Coronary artery (tissue), 2 donors: ENCODE data around the gene SULF2.

Source experiments
- DNase-seq: peaks from one replicate; pipeline ENCODE4 v3.0.0-alpha.2; 2017; ENCODE audit warnings: low spot score
- H3K27ac ChIP-seq, 2 donors: fragments of 200-600 bp; sonication (generic); one replicate each; pipeline ENCODE4 v1.5.1; 2016 to 2019
- H3K4me3 ChIP-seq: fragments of 200-600 bp; sonication (generic); 2 replicates; pipeline ENCODE4 v1.5.1; 2016; ENCODE audit warnings: mild to moderate bottlenecking, moderate library complexity
- CTCF ChIP-seq: fragments of 200-600 bp; sonication (generic); IDR thresholded peaks from one replicate; pipeline ENCODE4 v1.5.1; 2019; ENCODE audit warnings: antibody characterized with exemption

Gene SULF2

GRCh38 chr20:47733892-47734291, 51.4 kb downstream of the SULF2 start:
- no peak overlapping the region for H3K27ac ChIP-seq
- no peak for TF ChIP-seq CTCF

GRCh38 chr20:47730744-47731143, 54.5 kb downstream of the SULF2 start:
- H3K4me3 ChIP-seq, result no peak overlapping the region
- TF ChIP-seq CTCF, result no peak
- no peak for DNase-seq
- H3K27ac ChIP-seq, result no peak overlapping the region

More at GRCh38 chr20:47733892-47734291, 51.4 kb downstream of the SULF2 start:
- H3K4me3 ChIP-seq, result no peak overlapping the region
- no peak for DNase-seq

GRCh38 chr20:47729472-47729871, 55.8 kb downstream of the SULF2 start:
- no peak for DNase-seq

GRCh38 chr20:47727909-47728361, 57.3 kb downstream of the SULF2 start:
- DNase-seq, result no peak
- Histone ChIP-seq H3K27ac (no peak overlapping the region), H3K4me3 (no peak overlapping the region)
- TF ChIP-seq CTCF, result no peak

More at GRCh38 chr20:47729472-47729871, 55.8 kb downstream of the SULF2 start:
- no peak for TF ChIP-seq CTCF
- H3K4me3 ChIP-seq, result no peak overlapping the region
- H3K27ac ChIP-seq, result no peak overlapping the region

- Histone ChIP-seq H3K27ac (no peak overlapping the region), H3K4me3 (no peak overlapping the region)
- no peak for DNase-seq
- no peak for TF ChIP-seq CTCF
These were observed 58.0 kb downstream of the SULF2 start for GRCh38 chr20:47727170-47727880.

GRCh38 chr20:47726632-47727031, 58.6 kb downstream of the SULF2 start:
- no peak overlapping the region for H3K27ac ChIP-seq

More at GRCh38 chr20:47726632-47727031, 58.6 kb downstream of the SULF2 start:
- H3K4me3 ChIP-seq, result no peak overlapping the region
- DNase-seq, result no peak
- no peak for TF ChIP-seq CTCF
